ENCODE measurements around the gene USP9X. TPM values are rescaled to one million over a fixed set of nuclear protein-coding genes. Genes with fewer than 3 reads are reported as not detected.
"Not testable (repeated sequence)": the region's sequence is repeated elsewhere in the genome, so short reads cannot be mapped to it uniquely, and the experiment has no call there.

USP9X gene
- total RNA-seq, 1 donor from 2014 or later: 147 TPM

- Histone ChIP-seq H3K27me3 (ENCODE audit: control insufficient read depth in 3 of 3, insufficient read depth in 3 of 3, low read length in 3 of 3) (peaks cover 0 to 6% (median 0%) of the 10 kb centered on the region in 3 donors), H3K36me3 (ENCODE audit: control insufficient read depth in 3 of 3, insufficient read depth in 3 of 3, low read length in 3 of 3) (no peaks in the 10 kb centered on the region), H3K4me3 (ENCODE audit: low read length in 3 of 3) (no peak overlapping the region), H3K9me3 (ENCODE audit: control insufficient read depth in 3 of 3, low read length in 3 of 3) (no peaks in the 10 kb centered on the region), H3K9ac (ENCODE audit: low read depth in 1 of 3, low read length in 3 of 3) (no peak overlapping the region), H3K4me1 (ENCODE audit: control insufficient read depth in 3 of 3, insufficient read depth in 3 of 3, low read length in 3 of 3) (no peaks in the 10 kb centered on the region), H3K27ac (ENCODE audit: low read depth, low read length) (no peak overlapping the region)
Measured at GRCh38 chrX:41051288-41051687, 34.0 kb upstream of the USP9X start.

GRCh38 chrX:41055740-41056139 lies 29.5 kb upstream of the USP9X start:
- Histone ChIP-seq H3K9me3 (ENCODE audit: control insufficient read depth in 3 of 3, low read length in 3 of 3) (no peaks in the 10 kb centered on the region), H3K36me3 (ENCODE audit: control insufficient read depth in 3 of 3, insufficient read depth in 3 of 3, low read length in 3 of 3) (no peaks in the 10 kb centered on the region), H3K27ac (ENCODE audit: low read depth, low read length) (no peak overlapping the region), H3K27me3 (ENCODE audit: control insufficient read depth in 3 of 3, insufficient read depth in 3 of 3, low read length in 3 of 3) (peaks cover 0 to 3% (median 0%) of the 10 kb centered on the region in 3 donors), H3K4me3 (ENCODE audit: low read length in 3 of 3) (no peak overlapping the region), H3K4me1 (ENCODE audit: control insufficient read depth in 3 of 3, insufficient read depth in 3 of 3, low read length in 3 of 3) (no peaks in the 10 kb centered on the region), H3K9ac (ENCODE audit: low read depth in 1 of 3, low read length in 3 of 3) (no peak overlapping the region)

GRCh38 chrX:41063276-41063675 lies 22.0 kb upstream of the USP9X start:
- H3K4me3 ChIP-seq (ENCODE audit: low read length in 3 of 3); H3K27ac ChIP-seq (ENCODE audit: low read depth, low read length); H3K9ac ChIP-seq (ENCODE audit: low read depth in 1 of 3, low read length in 3 of 3); H3K27me3 ChIP-seq (ENCODE audit: control insufficient read depth in 3 of 3, insufficient read depth in 3 of 3, low read length in 3 of 3); H3K36me3 ChIP-seq (ENCODE audit: control insufficient read depth in 3 of 3, insufficient read depth in 3 of 3, low read length in 3 of 3); H3K4me1 ChIP-seq (ENCODE audit: control insufficient read depth in 3 of 3, insufficient read depth in 3 of 3, low read length in 3 of 3); H3K9me3 ChIP-seq (ENCODE audit: control insufficient read depth in 3 of 3, low read length in 3 of 3): not testable (repeated sequence)

- Histone ChIP-seq H3K9me3 (ENCODE audit: control insufficient read depth in 3 of 3, low read length in 3 of 3) (no peaks in the 10 kb centered on the region), H3K4me3 (ENCODE audit: low read length in 3 of 3) (no peak overlapping the region), H3K27me3 (ENCODE audit: control insufficient read depth in 3 of 3, insufficient read depth in 3 of 3, low read length in 3 of 3) (peaks cover 0 to 4% (median 0%) of the 10 kb centered on the region in 3 donors), H3K4me1 (ENCODE audit: control insufficient read depth in 3 of 3, insufficient read depth in 3 of 3, low read length in 3 of 3) (no peaks in the 10 kb centered on the region), H3K27ac (ENCODE audit: low read depth, low read length) (no peak overlapping the region), H3K36me3 (ENCODE audit: control insufficient read depth in 3 of 3, insufficient read depth in 3 of 3, low read length in 3 of 3) (no peaks in the 10 kb centered on the region), H3K9ac (ENCODE audit: low read depth in 1 of 3, low read length in 3 of 3) (no peak overlapping the region)
Measured at GRCh38 chrX:41064018-41064417, 21.2 kb upstream of the USP9X start.

GRCh38 chrX:41066391-41066790 lies 18.9 kb upstream of the USP9X start:
- no peaks in the 10 kb centered on the region for H3K4me1 ChIP-seq (ENCODE audit: control insufficient read depth in 3 of 3, insufficient read depth in 3 of 3, low read length in 3 of 3)
- H3K9ac ChIP-seq (ENCODE audit: low read depth in 1 of 3, low read length in 3 of 3): no peak overlapping the region
- H3K9me3 ChIP-seq (ENCODE audit: control insufficient read depth in 3 of 3, low read length in 3 of 3): no peaks in the 10 kb centered on the region
- H3K27ac ChIP-seq (ENCODE audit: low read depth, low read length): no peak overlapping the region
- peaks cover 0 to 4% (median 0%) of the 10 kb centered on the region in 3 donors for H3K27me3 ChIP-seq (ENCODE audit: control insufficient read depth in 3 of 3, insufficient read depth in 3 of 3, low read length in 3 of 3)
- no peaks in the 10 kb centered on the region for H3K36me3 ChIP-seq (ENCODE audit: control insufficient read depth in 3 of 3, insufficient read depth in 3 of 3, low read length in 3 of 3)
- H3K4me3 ChIP-seq (ENCODE audit: low read length in 3 of 3): no peak overlapping the region

- Histone ChIP-seq H3K36me3 (ENCODE audit: control insufficient read depth in 3 of 3, insufficient read depth in 3 of 3, low read length in 3 of 3) (no peaks in the 10 kb centered on the region), H3K4me3 (ENCODE audit: low read length in 3 of 3) (no peak overlapping the region), H3K9ac (ENCODE audit: low read depth in 1 of 3, low read length in 3 of 3) (no peak overlapping the region), H3K9me3 (ENCODE audit: control insufficient read depth in 3 of 3, low read length in 3 of 3) (no peaks in the 10 kb centered on the region), H3K27ac (ENCODE audit: low read depth, low read length) (no peak overlapping the region), H3K4me1 (ENCODE audit: control insufficient read depth in 3 of 3, insufficient read depth in 3 of 3, low read length in 3 of 3) (no peaks in the 10 kb centered on the region), H3K27me3 (ENCODE audit: control insufficient read depth in 3 of 3, insufficient read depth in 3 of 3, low read length in 3 of 3) (peaks cover 0 to 4% (median 0%) of the 10 kb centered on the region in 3 donors)
Measured at GRCh38 chrX:41066969-41067368, 18.3 kb upstream of the USP9X start.

GRCh38 chrX:41067721-41068120 lies 17.5 kb upstream of the USP9X start:
- Histone ChIP-seq H3K9me3 (ENCODE audit: control insufficient read depth in 3 of 3, low read length in 3 of 3) (no peaks in the 10 kb centered on the region), H3K36me3 (ENCODE audit: control insufficient read depth in 3 of 3, insufficient read depth in 3 of 3, low read length in 3 of 3) (no peaks in the 10 kb centered on the region), H3K27me3 (ENCODE audit: control insufficient read depth in 3 of 3, insufficient read depth in 3 of 3, low read length in 3 of 3) (peaks cover 0 to 4% (median 0%) of the 10 kb centered on the region in 3 donors), H3K4me1 (ENCODE audit: control insufficient read depth in 3 of 3, insufficient read depth in 3 of 3, low read length in 3 of 3) (no peaks in the 10 kb centered on the region), H3K27ac (ENCODE audit: low read depth, low read length) (no peak overlapping the region), H3K9ac (ENCODE audit: low read depth in 1 of 3, low read length in 3 of 3) (no peak overlapping the region), H3K4me3 (ENCODE audit: low read length in 3 of 3) (no peak overlapping the region)

- Histone ChIP-seq H3K36me3 (ENCODE audit: control insufficient read depth in 3 of 3, insufficient read depth in 3 of 3, low read length in 3 of 3) (no peaks in the 10 kb centered on the region), H3K9ac (ENCODE audit: low read depth in 1 of 3, low read length in 3 of 3) (no peak overlapping the region), H3K27ac (ENCODE audit: low read depth, low read length) (no peak overlapping the region), H3K4me1 (ENCODE audit: control insufficient read depth in 3 of 3, insufficient read depth in 3 of 3, low read length in 3 of 3) (no peaks in the 10 kb centered on the region), H3K27me3 (ENCODE audit: control insufficient read depth in 3 of 3, insufficient read depth in 3 of 3, low read length in 3 of 3) (peaks cover 0 to 3% (median 0%) of the 10 kb centered on the region in 3 donors), H3K4me3 (ENCODE audit: low read length in 3 of 3) (no peak overlapping the region), H3K9me3 (ENCODE audit: control insufficient read depth in 3 of 3, low read length in 3 of 3) (no peaks in the 10 kb centered on the region)
Measured at GRCh38 chrX:41076742-41077141, 8.5 kb upstream of the USP9X start.

- Histone ChIP-seq H3K4me1 (ENCODE audit: control insufficient read depth in 3 of 3, insufficient read depth in 3 of 3, low read length in 3 of 3) (no peaks in the 10 kb centered on the region), H3K27me3 (ENCODE audit: control insufficient read depth in 3 of 3, insufficient read depth in 3 of 3, low read length in 3 of 3) (no peaks in the 10 kb centered on the region), H3K9ac (ENCODE audit: low read depth in 1 of 3, low read length in 3 of 3) (no peak overlapping the region), H3K27ac (ENCODE audit: low read depth, low read length) (no peak overlapping the region), H3K4me3 (ENCODE audit: low read length in 3 of 3) (no peak overlapping the region), H3K9me3 (ENCODE audit: control insufficient read depth in 3 of 3, low read length in 3 of 3) (no peaks in the 10 kb centered on the region), H3K36me3 (ENCODE audit: control insufficient read depth in 3 of 3, insufficient read depth in 3 of 3, low read length in 3 of 3) (no peaks in the 10 kb centered on the region)
Measured at GRCh38 chrX:41081821-41082220, 3.4 kb upstream of the USP9X start.

GRCh38 chrX:41082783-41083182 lies 2.5 kb upstream of the USP9X start:
- Histone ChIP-seq H3K36me3 (ENCODE audit: control insufficient read depth in 3 of 3, insufficient read depth in 3 of 3, low read length in 3 of 3) (no peaks in the 10 kb centered on the region), H3K27ac (ENCODE audit: low read depth, low read length) (no peak overlapping the region), H3K9ac (ENCODE audit: low read depth in 1 of 3, low read length in 3 of 3) (no peak overlapping the region), H3K27me3 (ENCODE audit: control insufficient read depth in 3 of 3, insufficient read depth in 3 of 3, low read length in 3 of 3) (no peaks in the 10 kb centered on the region), H3K9me3 (ENCODE audit: control insufficient read depth in 3 of 3, low read length in 3 of 3) (no peaks in the 10 kb centered on the region), H3K4me1 (ENCODE audit: control insufficient read depth in 3 of 3, insufficient read depth in 3 of 3, low read length in 3 of 3) (no peaks in the 10 kb centered on the region), H3K4me3 (ENCODE audit: low read length in 3 of 3) (no peak overlapping the region)

All from skeletal muscle tissue (tissue), 4 donors.